ENCODE data around the gene SUFU. TPM values are rescaled to one million over a fixed set of nuclear protein-coding genes. Genes with fewer than 3 reads are reported as not detected.

The SUFU gene
- total RNA-seq, 2 donors from 2014 or later = 6.8 to 10.9 TPM

DNA sequence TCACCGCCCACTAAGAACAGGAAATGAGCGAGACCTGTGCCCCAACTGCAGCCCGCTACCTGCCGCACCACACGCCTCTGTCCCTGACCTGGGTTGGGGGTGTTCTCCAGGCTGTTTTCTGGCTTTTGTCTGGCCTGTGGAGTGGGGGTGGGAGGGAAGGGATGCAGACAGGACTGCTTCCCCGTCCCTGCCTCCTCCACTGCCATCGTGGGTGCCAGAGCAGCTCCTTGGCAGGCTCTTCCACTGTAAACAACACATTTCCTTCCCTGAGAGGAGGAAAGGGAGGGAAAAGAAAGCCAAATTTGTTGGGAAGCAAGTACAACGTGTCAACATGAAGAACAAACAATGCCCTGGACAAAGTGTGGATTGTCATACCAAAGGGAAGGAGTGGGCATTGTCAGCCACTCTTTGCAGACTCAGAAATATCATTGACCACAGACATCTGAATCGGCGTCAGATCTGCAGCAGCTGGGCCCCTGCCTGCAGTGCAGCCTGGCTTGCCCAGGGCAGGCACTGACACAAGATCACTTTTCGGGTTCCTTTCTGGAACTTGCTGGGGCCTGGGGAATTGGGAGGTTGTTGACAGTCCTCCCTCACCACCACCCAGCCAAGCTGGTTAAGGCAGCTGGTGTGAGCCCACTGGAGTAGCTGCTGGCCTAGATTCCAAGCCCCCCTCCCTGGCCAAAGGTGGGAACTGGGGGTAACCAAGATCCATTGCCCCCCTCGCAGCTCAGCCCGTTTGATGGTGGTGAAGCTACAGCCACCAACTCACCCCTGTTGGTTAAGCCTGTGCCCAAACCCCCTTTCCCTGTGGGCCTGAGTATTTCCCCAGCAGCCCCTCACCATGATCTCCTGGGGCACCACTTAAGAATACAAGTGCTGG, 117.9 kb downstream of the SUFU start:
- no peak for ATAC-seq
- H3K27ac Mint-ChIP-seq = no peak overlapping the region

GRCh38 chr10:102624094-102624493, 120.3 kb downstream of the SUFU start:
- Mint-ChIP-seq H3K27me3 (no peaks in the 10 kb centered on the region), H3K9me3 (no peaks in the 10 kb centered on the region), H3K4me1 (ENCODE audit: low read depth in 2 of 2) (no peaks in the 10 kb centered on the region), H3K27ac (no peak overlapping the region), H3K4me3 (no peak overlapping the region), H3K36me3 (no peaks in the 10 kb centered on the region)
- ATAC-seq = no peak
- no peak for DNase-seq (ENCODE audit: low spot score)

More for the DNA sequence above, 117.9 kb downstream of the SUFU start:
- Mint-ChIP-seq H3K27me3 (no peaks in the 10 kb centered on the region), H3K4me3 (no peak overlapping the region), H3K9me3 (no peaks in the 10 kb centered on the region), H3K36me3 (no peaks in the 10 kb centered on the region), H3K4me1 (ENCODE audit: low read depth in 2 of 2) (no peaks in the 10 kb centered on the region)
- no peak for DNase-seq (ENCODE audit: low spot score)

- no peaks in the 10 kb centered on the region for H3K36me3 Mint-ChIP-seq
- H3K27me3 Mint-ChIP-seq = no peaks in the 10 kb centered on the region
- H3K4me3 Mint-ChIP-seq = no peak overlapping the region
- no peak for DNase-seq (ENCODE audit: low spot score)
- no peaks in the 10 kb centered on the region for H3K4me1 Mint-ChIP-seq (ENCODE audit: low read depth in 2 of 2)
- H3K9me3 Mint-ChIP-seq = no peaks in the 10 kb centered on the region
- ATAC-seq = no peak
- H3K27ac Mint-ChIP-seq = peak overlapping the region in 1 of 2 donors; percentile 4
These were observed 121.2 kb downstream of the SUFU start for GRCh38 chr10:102624751-102625645.

DNA sequence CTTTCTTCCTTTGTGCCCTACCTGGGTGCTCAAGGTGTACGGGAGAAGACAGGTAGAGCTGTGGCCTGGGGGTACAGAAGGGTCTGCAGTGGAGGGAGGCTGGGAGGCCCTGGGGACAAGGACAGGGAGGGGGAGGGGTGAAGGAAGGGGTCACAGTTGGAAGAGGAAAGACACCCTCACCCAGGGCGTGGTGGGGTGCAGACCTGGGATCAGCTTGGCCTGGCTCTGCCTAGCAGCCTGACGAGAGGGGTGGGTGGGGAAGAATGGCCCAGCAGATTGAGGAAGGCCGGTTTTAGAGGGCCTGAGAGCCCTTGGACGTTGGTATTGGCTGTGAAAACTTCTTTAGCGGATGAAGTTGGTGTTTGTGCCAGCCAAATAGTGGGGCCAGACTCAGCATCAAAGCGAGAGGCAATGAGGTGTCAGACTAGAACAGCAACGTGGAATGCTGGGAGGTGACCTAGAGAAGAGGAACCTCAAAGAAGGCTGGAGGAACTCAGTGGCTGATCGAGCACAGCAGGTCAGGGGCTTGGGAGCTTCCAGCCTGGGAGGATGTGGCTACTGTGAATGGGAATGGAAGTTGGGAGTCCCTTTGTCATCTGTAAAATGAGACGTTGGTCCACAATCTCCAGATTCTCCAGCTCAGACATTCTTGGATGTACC, 122.4 kb downstream of the SUFU start:
- DNase-seq (ENCODE audit: low spot score) (no peak), ATAC-seq (no peak)
- H3K4me3 Mint-ChIP-seq = no peak overlapping the region
- peaks cover 0 to 3% of the 10 kb centered on the region in 2 donors for H3K4me1 Mint-ChIP-seq (ENCODE audit: low read depth in 2 of 2)
- H3K27me3 Mint-ChIP-seq = no peaks in the 10 kb centered on the region
- no peaks in the 10 kb centered on the region for H3K36me3 Mint-ChIP-seq
- no peak overlapping the region for H3K27ac Mint-ChIP-seq
- no peaks in the 10 kb centered on the region for H3K9me3 Mint-ChIP-seq

DNA sequence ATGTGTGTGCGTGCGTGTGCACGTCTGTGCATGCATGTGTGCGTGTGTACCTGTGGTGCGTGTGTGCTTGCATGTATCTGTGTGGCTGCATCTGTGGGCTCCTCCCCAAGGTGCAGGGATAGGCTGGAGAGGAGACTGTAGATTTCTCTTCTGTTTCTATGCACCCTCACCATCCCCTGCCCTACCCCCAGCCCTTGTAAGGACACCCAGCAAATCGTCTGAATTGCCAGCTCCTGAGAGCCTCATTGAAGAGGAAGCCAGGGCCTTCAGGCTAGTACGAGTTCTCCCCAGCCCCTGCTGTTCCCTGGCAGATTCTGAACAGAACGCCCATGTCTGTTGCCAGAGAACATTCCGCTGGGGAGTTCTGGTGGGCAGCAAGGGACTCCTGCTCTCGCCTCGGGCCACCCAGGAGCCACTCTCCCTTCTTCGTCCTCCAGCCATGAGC, 123.5 kb downstream of the SUFU start:
- no peak for DNase-seq (ENCODE audit: low spot score)
- ATAC-seq = no peak
- Mint-ChIP-seq H3K36me3 (no peaks in the 10 kb centered on the region), H3K4me1 (ENCODE audit: low read depth in 2 of 2) (peaks cover 4 to 9% of the 10 kb centered on the region in 2 donors), H3K27me3 (no peaks in the 10 kb centered on the region), H3K4me3 (no peak overlapping the region), H3K27ac (no peak overlapping the region), H3K9me3 (no peaks in the 10 kb centered on the region)

DNA sequence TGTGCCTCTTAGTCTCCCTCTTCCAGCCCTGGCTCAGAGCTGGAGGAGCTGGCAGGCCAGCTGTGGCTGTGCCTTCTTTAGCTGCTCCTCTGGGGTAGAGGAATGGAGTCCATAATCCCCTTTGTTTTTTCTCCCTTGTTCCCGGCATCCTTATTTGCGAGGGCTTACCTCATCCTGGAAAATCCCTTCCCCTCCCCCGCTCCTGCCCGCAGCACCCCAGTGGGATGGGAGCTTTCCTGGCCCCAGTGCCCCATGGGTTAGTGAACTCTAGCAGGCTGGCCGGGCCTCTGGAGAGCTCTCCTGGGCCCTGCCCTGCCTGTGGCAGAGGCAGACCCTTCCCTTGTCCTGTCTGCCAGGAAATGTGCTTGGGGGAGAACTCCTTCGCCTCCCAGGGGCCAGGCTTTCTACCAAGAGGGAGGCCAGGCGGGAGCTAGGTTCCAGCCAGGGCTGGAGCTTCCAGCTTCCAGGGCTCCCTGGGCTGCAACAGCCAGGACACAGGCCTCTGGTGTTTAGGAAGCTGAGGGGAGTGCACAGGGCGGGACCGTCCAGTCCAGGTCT, 124.0 kb downstream of the SUFU start:
- peaks cover 9 to 14% of the 10 kb centered on the region in 2 donors for H3K4me1 Mint-ChIP-seq (ENCODE audit: low read depth in 2 of 2)
- ATAC-seq = no peak

DNA sequence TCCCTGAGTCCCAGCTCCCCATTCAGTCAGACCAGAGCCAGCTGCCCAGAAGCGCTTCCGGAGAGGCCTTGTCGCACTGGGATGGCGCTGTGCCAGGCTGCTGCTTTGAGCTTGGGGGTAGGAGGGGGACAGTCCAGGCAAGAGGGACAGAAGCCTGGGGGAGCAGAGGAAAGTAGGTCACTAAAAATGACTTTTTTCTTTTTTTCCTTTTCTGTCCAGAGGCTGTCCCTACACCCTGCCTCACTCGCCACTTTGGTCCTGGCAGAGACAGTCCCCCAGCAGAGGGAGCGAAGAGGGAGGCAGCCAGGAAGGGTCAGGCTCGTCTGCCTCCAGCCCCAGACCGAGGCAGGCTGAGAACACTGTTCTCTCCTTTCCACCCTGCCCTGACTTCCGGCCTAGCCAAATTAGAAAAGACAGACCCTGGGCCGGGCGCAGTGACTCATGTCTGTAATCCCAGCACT, 124.7 kb downstream of the SUFU start:
- H3K36me3 Mint-ChIP-seq = no peaks in the 10 kb centered on the region
- ATAC-seq = no peak
- H3K4me3 Mint-ChIP-seq = no peak overlapping the region
- no peaks in the 10 kb centered on the region for H3K27me3 Mint-ChIP-seq
- H3K4me1 Mint-ChIP-seq (ENCODE audit: low read depth in 2 of 2) = peaks cover 15 to 21% of the 10 kb centered on the region in 2 donors
- DNase-seq (ENCODE audit: low spot score) = no peak
- no peak overlapping the region for H3K27ac Mint-ChIP-seq
- no peaks in the 10 kb centered on the region for H3K9me3 Mint-ChIP-seq

More for the DNA sequence above, 124.0 kb downstream of the SUFU start:
- Mint-ChIP-seq H3K27ac (peak overlapping the region in 1 of 2 donors; percentile 64), H3K27me3 (no peaks in the 10 kb centered on the region), H3K36me3 (no peaks in the 10 kb centered on the region), H3K9me3 (no peaks in the 10 kb centered on the region), H3K4me3 (no peak overlapping the region)
- DNase-seq (ENCODE audit: low spot score) = no peak

GRCh38 chr10:102629661-102630614, 126.2 kb downstream of the SUFU start:
- no peaks in the 10 kb centered on the region for H3K36me3 Mint-ChIP-seq
- peaks cover 15 to 22% of the 10 kb centered on the region in 2 donors for H3K4me1 Mint-ChIP-seq (ENCODE audit: low read depth in 2 of 2)
- ATAC-seq (no peak), DNase-seq (ENCODE audit: low spot score) (no peak)
- H3K4me3 Mint-ChIP-seq = no peak overlapping the region
- no peak overlapping the region for H3K27ac Mint-ChIP-seq
- H3K9me3 Mint-ChIP-seq = no peaks in the 10 kb centered on the region
- no peaks in the 10 kb centered on the region for H3K27me3 Mint-ChIP-seq

DNA sequence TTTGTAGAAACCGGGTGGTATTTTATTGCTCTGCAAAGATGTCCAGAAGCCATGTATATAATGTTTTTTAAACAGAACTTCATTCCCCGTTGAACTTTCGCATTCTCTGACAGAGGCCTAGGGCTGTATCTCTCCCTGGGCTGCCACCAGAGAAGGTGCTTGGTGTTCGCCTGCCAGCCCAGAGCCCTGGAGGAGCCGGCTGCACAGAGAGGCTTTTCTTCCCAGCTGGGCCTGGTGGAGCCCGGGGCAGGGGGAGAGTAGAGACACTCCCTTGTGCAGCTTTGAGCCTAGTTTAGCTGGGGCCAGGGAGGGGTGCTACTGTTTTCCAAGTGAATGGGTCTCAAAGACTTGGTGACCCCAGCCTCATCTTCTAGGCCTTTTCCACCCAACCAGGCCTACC, 126.9 kb downstream of the SUFU start:
- ATAC-seq (no peak), DNase-seq (ENCODE audit: low spot score) (no peak)
- peak overlapping the region; percentile 20 to 55 for H3K27ac Mint-ChIP-seq
- no peaks in the 10 kb centered on the region for H3K9me3 Mint-ChIP-seq
- no peaks in the 10 kb centered on the region for H3K36me3 Mint-ChIP-seq
- H3K4me1 Mint-ChIP-seq (ENCODE audit: low read depth in 2 of 2) = peaks cover 18 to 28% of the 10 kb centered on the region in 2 donors
- no peak overlapping the region for H3K4me3 Mint-ChIP-seq
- no peaks in the 10 kb centered on the region for H3K27me3 Mint-ChIP-seq

DNA sequence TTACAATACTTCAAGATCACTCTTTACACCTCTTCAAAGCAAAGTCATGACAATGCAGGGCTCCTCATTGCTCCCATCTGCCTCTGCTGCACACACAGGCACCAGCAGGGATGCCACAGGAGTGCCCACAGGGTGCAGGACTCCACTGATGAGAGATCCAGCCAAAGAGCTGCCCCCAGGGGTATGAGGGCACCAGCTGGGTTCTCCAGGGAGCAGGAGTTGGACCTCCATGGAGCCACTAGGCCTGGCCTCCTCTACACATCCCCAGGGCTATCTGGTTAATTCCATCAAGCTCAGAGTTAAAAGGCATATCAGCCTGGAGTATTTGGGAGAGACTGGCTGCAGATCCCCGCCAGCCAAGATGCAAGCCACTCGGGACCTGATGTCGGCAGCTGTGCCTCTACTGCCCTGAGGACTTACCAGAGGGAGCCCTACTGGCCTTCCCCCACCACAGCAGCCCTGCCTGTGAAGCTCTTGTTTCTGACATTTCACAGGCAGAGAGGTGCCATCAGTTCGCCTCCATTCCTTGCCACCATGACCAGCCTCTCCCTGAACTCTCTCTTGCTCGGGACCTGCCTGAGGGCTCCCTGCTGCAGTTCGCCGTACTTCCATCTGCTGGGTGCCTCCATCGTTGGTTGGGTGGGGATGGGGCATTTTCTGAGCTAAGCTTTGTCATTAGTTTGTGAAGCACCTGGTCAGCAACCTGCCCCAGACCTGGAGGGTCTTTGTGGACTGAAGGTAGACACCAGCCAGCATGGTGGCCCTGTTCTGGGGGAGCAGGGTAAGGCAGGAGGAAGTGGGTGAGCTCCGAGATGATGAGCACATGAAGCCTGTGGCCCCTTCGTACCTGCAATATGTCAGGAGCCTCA, 128.0 kb downstream of the SUFU start:
- DNase-seq (ENCODE audit: low spot score) (no peak), ATAC-seq (no peak)
- H3K4me1 Mint-ChIP-seq (ENCODE audit: low read depth in 2 of 2) = peaks cover 21 to 29% of the 10 kb centered on the region in 2 donors
- H3K36me3 Mint-ChIP-seq = no peaks in the 10 kb centered on the region
- no peak overlapping the region for H3K4me3 Mint-ChIP-seq
- H3K27ac Mint-ChIP-seq = peak overlapping the region; percentile 20 to 55
- no peaks in the 10 kb centered on the region for H3K27me3 Mint-ChIP-seq
- H3K9me3 Mint-ChIP-seq = no peaks in the 10 kb centered on the region

GRCh38 chr10:102632394-102633111, 128.8 kb downstream of the SUFU start:
- H3K4me1 Mint-ChIP-seq (ENCODE audit: low read depth in 2 of 2) = peaks cover 21 to 29% of the 10 kb centered on the region in 2 donors

More at GRCh38 chr10:102632394-102633111, 128.8 kb downstream of the SUFU start:
- no peaks in the 10 kb centered on the region for H3K9me3 Mint-ChIP-seq
- ATAC-seq (no peak), DNase-seq (ENCODE audit: low spot score) (no peak)
- H3K36me3 Mint-ChIP-seq = no peaks in the 10 kb centered on the region
- H3K4me3 Mint-ChIP-seq = no peak overlapping the region
- H3K27ac Mint-ChIP-seq = peak overlapping the region; percentile 61 to 77
- no peaks in the 10 kb centered on the region for H3K27me3 Mint-ChIP-seq
